Left renal cortex interstitium (tissue), 4 donors: ENCODE data around the gene TMEM178B. TPM values are rescaled to one million over a fixed set of nuclear protein-coding genes. Genes with fewer than 3 reads are reported as not detected.

ENCODE experiments used
- DNase-seq, 4 donors: peaks; one replicate each; pipeline ENCODE4 v3.0.0-alpha.2; 2013; ENCODE audit warnings: low read depth in 4 of 4, low spot score in 2 of 4, missing footprints in 1 of 4
- polyA plus RNA-seq, 4 donors: library from polyadenylated mRNA; unstranded; fragments of 120-200 nt; gene quantifications; one replicate each; pipeline ENCODE4 v1.2.1, GENCODE V29; 2013; ENCODE audit not compliant: insufficient read length in 4 of 4

Gene TMEM178B
- polyA plus RNA-seq, 4 donors = 0.26 to 0.55 (median 0.34) TPM

DNA sequence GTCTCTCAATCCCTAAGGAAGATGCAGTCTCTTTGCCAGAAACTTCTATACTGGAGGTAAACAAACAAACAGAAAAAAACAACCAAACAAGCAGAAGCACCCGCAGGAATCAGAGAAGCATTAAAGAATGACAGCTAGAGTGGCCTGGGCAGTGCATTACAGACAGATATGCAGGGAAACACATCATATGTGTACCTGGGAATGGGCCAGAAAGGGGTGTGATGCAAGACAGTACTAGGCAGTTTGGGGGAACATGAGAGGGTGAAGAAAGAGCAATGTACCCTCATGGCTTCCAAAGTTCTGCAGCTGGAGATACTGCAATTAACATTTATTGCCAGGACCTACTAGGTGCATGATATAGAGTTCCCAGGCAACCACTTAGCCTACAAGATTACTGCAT is 177.3 kb downstream of the TMEM178B start:
- DNase-seq = no peak

DNA sequence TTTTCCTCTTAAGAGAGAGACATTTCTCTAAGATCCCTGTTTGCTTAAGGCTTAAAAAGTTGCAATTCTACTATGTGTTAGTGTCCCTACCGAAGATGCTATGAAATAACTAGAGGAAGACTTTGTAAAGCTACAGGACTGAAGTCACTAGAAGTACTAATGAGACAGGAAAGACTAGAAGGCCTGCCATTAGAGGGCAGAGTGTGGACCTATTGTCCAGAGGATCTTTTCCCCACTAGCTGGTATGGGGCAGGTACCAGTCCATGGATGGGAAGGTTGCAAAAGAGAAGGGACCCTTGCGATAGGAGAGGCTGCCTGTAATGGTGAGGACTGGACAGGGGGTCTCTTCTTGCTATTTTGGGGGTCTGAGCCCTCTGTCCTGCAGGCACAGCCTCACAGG is 178.1 kb downstream of the TMEM178B start:
- no peak for DNase-seq

DNA sequence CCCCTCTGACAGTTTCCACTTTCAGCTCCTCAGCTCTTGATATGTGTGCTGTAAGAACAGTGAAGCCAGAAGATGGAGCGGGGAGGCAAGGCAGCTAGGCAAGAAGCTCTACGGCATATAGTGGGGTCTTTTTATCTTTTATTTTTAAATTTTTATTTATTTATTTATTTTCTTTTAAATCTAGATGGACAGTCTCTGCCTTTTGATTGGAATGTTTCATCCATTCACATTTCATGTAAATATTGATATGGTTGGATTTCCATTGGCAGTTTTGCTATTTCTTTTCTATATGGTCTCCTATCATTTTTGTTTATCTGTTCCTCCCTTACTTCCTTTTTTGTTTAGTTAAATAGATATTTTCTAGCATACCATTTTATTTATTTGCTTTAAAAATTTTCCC is 183.7 kb downstream of the TMEM178B start:
- DNase-seq = no peak

DNA sequence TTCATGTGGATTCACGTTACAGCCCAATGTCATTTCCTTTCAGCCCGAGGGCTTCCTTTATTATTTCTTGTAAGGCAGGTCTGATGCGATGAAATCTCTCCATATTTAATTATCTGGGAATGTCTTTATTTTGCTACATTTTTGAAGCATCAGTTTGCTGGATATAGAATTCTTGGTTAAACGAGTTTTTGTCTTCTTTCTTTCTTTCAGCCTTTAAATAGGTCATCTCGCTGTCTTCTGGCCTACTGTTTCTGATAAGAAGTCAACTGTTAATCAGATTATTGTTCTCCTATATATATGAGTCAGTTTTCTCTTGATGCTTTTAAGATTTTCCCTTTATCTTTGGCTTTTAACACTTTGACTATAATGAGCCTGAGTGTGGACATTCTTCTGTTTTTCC is 184.7 kb downstream of the TMEM178B start:
- no peak for DNase-seq

DNA sequence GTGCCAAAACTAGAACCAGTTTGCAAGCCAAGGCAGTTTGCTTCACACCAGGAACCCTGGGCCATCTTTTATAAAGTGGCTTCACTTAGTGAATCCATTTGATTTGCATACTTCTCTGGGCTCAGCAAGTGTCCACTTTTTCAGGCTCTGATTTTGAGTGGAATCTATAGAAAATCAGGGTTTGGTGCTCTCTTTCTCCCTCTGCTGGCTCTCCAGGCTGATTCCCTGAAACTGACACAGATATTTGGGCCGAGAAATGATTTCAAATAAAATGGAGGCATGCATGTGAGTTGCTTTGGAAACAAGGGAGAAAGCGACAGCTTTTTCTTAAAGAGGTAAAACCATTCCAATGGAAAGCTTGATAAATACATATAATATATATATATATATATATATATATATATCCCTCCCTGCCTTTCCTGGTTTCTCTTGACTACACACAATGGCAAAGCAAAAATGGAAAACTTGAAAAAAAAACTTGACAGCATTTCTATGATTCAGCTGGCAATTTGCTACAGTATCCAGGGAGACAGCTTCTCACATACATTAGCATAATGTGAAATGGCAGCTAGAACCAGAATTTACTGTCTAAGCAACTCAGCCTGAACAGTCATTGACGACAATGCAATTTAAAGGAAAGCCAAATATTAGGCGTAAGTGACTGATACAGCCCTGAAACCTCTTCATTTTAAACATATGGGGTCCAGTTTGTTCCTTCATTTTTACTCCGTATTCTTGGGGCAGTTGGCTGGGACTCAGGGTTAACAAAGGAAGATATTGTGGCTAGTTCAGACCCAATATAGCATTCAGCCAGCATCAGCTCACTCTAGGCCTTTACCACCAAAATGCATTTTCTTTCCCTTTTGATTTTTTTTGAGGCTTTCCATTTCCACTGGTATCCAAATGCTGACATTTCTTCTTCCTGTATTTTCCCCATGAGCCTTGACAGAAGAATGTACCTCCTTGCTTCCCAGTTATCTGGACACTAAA is 188.5 kb downstream of the TMEM178B start:
- DNase-seq = no peak

DNA sequence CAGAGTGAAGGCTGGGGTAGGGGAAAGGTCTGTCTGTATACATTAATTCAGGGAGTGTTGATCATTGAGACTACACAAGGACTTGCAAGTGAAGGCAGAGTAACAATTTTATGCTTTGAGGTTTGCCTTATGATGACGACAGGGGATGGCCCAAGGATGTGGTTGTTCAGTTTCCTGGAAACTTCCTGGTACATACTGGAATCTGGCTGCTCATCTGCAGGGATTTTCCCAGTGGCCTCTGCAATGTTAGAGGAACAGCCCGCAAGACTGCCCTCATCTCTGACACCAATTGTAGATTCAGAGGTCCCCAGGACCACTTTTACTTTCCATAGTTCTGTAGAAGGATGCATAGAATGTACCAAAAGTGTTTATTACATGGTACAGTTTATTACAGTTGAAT is 189.6 kb downstream of the TMEM178B start:
- no peak for DNase-seq

DNA sequence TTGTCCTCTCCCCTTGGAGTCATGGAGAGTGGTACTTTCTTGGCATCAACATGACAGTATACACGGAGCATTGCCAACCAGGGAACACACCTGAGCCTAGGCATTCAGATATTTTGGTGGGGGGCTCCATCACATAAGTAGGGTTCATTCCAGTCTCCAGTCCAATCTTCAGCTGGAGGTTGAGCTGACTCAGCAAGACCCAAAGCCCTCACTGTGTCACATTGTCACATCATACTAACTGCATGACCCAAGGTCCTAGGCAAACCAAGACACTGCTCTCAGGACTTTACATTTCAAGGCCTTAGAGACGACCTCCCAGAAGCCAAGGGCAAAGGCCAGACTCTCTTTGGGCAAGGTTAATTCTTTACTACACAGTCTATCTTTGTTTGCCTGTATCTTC is 190.1 kb downstream of the TMEM178B start:
- no peak for DNase-seq

DNA sequence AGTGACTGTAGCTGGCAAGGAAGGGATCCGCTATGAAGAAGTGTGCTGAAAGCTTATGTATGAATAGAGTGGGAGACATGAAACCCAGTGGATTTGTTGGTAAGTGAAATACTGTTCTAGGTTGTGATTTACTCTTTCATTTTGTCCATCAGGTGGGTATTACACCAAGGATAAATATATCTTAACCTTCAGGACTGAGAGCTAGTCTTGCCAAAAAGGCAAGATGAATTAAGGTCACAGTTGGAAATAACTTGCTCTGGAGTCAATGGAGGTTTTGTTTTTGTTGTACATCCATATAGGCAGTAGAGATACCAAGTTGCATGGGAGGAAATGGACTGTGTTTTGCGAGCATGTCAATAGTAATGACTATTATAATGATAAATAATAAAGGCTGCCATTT is 190.6 kb downstream of the TMEM178B start:
- DNase-seq = no peak

DNA sequence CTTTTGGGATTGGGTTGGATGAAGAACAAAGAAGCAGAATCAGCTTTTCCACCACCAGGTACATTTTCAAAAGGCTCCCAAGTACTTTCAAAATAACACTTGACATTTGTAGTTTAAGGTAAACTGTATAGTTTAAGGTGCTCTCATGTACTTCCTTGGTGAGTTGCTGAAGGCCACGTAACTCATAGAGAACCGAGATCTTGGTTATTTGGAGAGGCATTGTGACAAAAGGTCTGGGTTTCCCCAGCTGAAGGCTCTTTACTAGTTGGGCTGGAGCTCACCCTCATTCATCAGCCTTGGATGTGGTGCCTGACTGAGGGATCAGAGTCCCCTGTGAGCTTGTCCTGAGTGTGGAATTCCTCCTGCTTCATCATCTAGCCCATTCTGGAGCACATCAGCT is 191.8 kb downstream of the TMEM178B start:
- no peak for DNase-seq

DNA sequence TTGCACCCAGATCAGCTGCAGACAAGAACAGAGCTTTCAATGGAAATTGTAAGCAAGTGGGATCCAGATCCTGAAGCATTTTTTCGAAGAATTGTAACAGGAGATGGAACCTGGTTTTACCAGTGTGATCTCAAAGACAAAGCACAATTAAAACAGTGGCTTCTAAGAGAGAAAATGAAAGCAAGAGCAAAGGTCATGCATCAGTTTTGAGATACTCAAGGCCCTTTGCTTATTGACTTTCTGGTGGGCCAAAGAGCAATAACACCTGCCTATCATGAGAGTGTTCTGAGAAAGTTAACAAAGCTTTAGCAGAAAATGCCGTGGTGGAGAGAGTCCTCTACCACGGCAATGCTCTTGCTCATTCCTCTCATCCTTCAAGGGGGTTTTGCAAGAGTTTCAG is 194.8 kb downstream of the TMEM178B start:
- DNase-seq = no peak

DNA sequence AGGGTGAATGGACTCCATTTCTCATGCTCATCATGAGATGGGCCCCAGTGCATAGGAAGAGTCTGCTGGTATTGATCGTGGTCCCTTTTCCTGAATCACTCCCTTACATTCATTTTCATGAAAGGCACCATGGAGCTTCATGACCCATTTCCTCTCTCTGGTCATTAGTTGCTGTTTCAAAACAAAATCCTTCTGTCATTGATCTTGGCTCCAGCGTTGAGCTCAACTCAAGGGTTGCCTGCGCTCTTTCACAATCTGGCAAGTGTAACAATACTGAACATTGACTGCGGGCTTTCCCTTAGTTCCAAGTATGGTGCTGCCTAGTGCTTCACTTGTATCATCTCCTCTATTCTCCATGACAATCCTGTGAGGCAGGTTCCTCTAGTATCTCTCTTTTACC is 197.6 kb downstream of the TMEM178B start:
- DNase-seq = no peak

DNA sequence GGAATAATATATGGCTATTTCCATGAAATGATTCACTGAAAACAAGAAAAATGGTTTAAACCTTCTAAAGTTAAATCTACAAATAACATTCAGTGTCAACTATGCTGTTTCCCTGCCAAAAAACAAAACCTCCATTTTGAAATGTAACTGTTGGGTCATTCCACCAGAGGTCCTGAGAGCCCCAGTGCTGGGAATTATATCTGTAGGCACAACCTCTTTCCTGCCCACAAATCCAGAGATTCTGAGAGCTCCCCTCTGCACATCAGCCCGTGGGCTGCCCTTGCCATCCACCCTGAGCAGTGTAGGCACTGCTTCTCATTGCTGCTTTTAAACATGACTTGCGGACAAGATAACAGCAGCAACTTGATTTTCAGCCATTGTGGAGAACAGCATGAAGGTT is 198.6 kb downstream of the TMEM178B start:
- DNase-seq = no peak

DNA sequence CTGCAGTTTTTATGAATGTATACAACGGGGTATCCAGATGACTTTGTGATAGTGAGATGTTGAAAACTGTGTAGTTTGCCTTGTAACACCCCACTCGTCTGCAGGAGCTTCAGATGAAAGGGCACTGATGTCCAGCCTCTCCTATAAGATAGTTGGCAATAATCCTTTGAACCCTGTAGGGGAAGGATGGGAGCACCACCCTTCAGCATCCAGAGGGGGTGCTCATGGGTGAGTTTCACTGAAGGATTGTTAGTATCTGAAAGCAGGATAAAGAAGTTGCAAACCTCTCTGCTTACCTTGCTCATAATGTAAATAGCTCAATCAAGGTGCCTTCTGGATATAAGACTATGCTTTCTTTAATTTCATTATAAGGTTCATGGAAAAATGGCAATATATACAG is 201.5 kb downstream of the TMEM178B start:
- DNase-seq = no peak

DNA sequence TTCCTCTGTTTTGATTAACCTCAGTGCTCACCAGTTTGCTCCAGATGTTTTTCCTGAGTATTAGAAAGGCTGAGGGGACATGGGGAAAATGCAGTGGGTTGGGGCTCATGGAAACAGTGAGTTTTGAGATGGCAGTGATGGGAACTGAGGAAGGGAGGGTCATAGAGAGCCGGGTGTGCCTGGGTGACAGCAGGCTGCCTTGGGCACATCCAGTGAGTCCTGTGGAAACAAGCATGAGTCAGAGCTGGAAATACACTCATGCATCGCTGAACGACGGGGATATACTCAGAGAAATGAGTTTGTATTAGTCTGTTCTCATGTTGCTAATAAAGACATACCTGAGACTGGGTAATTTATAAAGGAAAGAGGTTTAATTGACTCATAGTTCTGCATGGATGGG is 202.2 kb downstream of the TMEM178B start:
- no peak for DNase-seq

DNA sequence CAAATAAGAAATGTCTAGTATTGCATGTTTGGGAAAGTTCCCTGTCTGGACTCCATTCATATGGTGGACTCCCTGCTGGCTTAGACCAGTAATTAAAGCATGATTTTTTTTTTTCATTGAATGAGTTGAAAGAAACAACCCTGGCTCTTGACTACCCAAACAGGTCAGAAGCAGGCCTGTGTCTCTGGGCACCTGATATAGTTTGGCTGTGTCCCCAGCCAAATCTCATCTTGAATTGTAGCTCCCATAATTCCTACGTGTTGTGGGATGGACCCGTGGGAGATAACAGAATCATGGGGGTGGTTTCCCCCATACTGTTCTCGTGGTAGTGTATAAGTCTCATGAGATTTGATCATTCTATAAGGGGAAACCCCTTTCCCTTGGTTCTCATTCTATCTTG is 206.2 kb downstream of the TMEM178B start:
- no peak for DNase-seq

DNA sequence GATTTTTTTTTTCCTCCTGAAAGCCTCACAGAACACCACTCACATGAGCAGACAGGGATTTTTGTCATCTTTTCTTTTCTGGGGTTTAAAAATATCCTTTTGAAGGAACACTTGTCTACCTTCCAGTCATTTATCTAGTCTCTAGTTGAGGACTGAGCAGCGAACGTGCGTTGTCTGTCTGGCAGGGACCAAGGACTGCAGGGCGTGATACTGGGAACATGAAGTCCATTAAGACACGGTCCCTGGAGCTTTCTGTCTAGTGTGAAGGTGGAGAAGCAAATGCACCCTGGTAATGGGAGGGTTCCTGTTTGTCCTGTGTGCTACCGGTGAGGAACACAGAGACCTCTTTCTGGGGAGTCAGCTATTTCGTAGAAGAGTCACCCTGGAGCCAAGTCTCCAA is 207.4 kb downstream of the TMEM178B start:
- no peak for DNase-seq

DNA sequence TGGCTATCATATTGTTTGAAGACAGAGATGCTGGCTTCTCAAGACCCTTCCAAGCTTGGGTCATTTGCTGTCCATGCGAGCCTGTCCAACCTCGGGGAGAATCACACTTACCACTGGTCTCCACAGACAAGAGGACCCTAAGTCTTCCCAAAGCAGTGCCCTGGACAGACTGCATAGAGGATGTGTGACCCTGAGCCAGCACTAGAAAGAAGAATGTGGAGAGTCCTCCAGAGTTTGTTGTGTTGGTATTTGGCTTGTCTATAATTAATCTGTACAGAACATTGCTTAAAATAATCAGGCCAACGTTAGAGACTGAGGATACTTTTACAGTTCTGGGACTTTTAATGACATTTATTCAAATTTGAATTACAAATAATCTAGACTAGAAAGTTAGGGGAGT is 212.7 kb downstream of the TMEM178B start:
- no peak for DNase-seq

DNA sequence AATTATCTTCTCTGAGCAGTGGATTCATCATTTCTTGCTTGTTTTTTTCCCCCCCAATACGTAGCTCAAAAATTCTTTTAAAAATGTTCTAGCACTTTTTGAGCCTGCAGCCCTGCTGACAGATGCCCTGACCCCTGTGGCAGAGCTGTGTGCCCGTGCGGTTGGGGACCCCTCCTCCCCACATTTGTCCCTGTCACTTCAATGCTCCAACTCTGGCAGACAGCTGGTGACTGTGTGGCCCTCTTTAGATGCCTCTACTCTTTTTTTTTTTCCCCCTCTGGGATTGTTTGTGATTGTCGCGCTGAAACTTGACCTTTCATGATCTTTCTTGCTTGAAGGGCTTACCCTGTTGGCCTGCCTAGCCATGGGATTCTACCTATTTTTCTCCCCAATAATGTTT is 214.1 kb downstream of the TMEM178B start:
- DNase-seq = no peak

DNA sequence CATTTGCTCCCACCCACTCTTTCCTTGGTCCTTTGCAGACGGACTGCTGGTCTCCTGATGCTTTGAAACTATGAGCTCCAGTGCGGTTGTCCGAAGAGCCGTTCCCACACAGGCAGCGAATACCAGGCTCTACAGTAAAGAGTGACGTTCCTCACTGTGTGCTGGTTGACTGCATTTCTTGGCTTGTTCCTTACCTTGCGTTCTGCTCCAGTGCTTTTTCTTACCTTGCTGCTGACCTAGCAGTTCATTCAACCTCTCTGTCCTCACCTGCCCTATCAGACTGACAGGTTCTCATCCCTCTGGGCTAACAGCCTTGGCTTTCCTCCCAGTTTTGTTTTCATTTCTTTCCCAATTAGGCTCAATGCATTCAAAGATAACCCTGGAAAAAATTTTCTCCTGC is 214.8 kb downstream of the TMEM178B start:
- DNase-seq = no peak

DNA sequence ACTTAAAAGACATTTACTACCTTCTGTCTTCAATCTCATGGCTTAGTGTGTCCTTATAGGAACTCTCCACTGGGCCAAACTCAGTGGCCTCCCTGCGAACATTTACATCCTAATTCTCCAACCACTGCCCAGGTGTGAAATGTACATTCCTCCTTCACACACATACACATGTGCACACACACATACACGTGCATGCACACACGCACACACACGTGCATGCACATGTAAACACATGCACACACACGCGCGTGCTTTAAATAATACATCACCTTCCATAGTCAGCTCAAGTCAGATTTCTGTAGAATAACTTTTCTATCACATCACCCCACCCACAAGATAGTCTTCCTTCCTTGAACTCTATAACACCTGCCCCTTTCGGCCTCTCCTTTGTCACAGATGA is 216.5 kb downstream of the TMEM178B start:
- DNase-seq = no peak

DNA sequence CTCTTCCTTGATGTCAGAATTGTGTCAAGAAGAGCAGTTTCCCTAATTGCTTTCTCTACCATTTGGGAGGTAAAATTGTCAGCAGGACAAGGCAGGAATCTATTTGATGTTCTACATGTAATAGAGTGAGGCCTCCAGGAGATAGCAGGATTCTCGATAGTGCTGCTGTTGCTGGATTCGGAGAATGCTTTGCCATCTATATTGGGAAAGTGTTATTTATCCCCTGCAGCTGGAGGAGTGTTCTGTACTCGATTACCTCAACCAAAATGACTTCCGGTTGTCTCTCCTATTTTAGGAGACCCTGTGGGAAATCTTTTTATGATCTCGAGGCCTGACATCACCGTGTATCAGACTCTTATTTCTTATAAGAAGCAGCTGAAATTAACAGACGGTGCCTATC is 217.1 kb downstream of the TMEM178B start:
- DNase-seq = no peak

DNA sequence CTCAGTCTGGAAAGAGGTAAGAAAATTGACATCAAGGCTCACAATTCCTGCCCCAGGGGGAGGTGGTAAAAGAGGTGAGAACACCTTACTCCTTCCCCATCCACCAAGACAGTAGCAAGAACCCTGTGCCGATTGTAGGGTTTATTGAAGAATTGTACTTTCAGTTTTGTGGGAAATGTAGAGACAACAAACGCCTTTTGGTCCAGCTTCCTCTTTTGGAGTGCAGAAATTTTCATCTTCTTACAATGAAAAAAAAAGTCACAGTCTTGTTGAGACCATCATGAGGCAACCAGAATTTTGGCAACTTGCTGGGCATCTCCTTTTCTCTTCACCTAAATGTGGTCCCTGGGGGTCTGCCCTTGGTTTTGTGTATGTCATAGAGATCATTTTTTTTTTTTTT is 217.7 kb downstream of the TMEM178B start:
- DNase-seq = no peak
